GM21528 (cell line): ENCODE data around the gene PCMTD2.

Experiments used
- ATAC-seq: cut with Tn5 transposase; IDR thresholded peaks from one replicate; pipeline ENCODE4 v1.9.1; 2021; ENCODE audit warnings: mild to moderate bottlenecking, moderate library complexity; ENCODE audit not compliant: unreplicated experiment, low FRiP score

The PCMTD2 gene

DNA sequence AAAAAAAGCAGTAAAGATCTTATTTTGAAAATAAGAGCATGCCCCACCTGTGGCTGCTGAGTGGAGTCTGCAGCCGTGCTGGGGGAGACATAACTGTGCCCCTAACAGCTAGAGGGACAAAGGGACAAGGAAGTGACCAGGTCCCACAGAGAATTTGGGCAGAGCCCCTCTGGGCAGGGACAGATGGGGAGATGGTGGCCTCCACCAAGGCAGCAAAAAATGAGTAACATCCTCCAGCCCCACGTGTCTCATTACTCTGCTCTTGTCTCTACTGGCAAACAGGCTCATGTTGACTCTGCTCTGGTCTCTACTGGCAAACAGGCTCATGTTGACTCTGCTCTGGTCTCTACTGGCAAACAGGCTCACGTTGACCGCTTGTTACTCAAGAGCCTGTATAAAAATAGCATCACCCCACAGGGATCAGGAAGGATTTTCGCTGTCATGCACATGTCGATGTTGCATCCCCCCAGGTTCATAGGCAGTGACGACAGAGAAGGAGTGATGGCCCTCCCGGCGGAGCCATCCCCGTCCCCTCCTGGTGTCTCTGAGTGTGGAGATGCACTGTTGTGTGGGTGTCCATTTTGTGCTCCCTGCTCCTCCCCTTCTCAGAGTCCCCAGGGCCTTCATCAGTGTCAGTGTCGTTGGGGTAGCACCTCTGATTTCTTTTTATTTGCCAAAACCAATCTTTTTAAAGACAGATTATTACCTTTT lies 17.3 kb upstream of the PCMTD2 start:
- ATAC-seq = no peak

DNA sequence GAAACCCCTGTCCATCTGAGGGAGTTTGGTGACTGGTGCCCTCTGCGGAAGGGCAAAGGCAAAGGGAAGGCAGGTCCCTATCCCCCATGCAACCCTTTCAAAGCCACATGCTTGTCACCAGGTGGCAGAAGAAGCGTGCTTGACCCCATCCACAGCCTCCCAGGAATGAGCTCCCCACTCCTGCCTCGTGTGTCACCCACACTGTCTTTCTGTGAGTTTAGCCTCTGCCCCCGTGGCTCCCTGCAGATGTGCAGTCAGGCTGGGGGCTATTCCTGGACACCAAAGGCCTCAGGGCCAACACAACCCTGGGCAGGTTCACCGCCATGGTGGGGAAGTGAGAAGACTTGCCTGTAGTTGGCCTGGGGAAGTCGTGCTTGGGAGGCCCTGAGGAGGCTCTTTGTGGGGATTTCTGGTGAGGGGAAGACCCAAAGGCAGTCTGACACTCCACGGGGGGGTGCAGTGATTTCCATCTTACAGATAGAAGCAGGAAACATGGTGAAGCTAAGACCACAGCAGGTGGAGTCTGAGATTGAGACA lies 16.6 kb upstream of the PCMTD2 start:
- no peak for ATAC-seq

DNA sequence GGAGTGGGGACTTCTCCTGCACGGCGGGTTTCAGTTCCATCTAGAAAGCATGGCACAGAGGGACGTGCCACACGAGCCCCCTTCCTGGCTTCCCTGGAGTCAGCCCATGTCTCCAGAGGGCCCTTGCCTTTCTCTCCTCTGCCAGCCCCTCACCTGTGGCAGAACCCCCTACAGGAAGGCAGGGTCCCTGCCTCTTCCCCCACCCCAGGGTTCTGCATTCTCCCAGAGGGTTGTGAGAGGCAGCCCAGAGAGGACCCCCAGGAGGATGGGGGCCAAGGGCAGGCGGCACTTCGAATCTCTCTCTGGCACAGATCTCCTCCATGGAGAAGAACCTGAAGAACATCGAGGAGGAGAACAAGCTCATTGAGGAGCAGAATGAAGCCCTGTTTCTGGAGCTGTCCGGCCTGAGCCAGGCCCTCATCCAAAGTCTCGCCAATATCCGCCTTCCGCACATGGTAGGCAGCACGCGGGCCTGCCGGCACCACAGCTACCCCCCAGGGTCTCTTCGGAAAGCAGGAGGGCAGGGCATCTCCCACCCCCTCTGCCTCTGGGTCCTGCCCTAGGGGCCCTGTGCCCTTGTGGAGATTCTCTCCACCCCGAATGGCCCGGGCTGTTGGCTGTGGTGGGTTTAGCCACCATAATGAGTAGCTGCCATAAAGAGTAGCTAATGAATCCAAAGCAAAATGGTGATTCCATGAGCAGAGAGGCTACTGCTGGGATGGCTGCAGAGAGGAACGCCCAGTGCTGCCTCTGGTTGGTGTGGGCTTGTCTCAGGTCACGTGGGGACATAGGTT lies 15.9 kb upstream of the PCMTD2 start:
- ATAC-seq = no peak

DNA sequence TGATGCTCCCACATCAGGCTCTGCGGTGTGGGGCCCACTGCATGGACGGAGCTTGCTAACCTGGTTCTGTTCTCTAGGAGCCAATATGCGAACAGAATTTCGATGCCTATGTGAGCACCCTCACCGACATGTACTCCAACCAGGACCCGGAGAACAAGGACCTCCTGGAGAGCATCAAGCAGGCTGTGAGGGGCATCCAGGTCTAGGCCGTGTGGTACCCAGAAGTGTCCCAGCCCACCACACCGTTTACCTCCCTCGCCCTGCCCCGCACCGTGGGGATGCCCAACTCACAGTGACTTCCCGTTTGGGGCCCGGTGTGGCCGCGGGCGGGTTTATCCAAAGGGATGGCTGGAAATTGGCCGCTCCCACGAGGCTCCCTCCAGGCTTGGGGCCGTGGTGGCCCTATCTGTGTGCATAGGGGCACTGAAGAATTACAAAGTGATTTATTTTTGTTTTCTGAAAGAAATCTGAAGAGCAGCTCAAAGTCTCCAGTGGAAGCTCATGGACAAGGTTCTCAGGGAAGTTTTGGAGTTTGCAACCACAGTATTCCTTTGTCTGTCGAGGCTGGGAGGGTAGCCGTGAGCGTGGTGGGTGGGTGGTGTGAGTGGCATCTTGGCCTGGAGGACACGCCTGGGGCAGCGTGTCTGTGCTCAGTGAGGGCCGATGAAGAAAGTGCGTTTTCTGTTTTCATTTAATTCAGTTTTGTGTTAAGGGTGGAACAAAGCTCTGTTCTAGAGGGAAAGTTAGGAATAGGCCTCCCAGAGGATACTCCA lies 15.1 kb upstream of the PCMTD2 start:
- no peak for ATAC-seq

DNA sequence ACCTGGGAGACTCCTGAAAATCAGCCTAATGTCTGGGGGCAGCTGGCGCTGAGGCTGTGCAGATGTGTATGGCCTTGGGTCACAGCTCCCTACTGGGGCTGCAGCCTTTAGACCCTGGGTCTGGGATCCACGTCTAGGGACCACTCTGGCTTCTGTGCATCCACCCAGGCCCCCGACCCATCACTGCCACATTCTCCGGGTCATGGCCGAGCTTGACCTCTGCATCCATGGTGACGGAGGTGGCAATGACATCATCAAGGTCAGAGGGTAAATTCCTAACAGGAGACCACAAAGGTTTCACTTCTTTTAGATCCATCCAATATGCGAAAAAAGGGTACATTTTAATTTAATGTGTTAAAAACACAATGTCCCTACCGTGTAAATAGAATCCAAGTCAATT lies 14.5 kb upstream of the PCMTD2 start:
- ATAC-seq = no peak

- no peak for ATAC-seq
Observed at GRCh38 chr20:64242003-64242796, 13.3 kb upstream of the PCMTD2 start.

DNA sequence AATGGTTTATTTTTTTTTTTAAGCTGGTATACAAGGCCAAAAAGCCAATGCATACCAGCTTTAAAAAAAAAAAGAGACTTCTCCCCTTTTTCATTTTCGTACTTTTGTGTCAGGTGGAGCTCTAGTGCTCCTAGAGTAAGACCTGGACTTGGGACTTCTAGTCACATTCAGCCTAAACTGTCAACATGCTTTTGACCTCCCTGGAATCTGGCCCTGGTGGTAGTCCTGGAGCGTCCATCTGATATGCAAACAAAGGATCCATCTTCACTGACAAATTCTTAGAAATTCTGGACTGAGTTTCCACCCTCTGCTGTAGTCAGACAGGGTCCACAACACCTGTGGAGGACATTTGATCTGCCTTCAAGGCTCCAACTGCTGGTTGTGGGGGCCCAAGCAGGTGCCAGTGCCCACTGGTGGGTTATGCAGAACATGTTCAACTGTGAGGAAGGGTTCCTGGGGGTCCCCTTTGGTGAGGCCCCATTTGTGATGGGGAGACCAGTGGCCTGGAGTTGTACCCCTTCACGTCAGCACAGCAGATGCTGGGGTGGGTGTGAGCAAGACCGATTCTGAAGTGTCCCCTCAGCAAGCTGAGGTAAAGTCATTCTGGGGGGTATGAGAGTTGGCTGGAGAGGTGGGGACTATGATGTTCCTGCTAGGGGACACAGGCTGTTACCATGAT lies 12.6 kb upstream of the PCMTD2 start:
- no peak for ATAC-seq

- no peak for ATAC-seq
Observed at GRCh38 chr20:64244281-64244805, 11.2 kb upstream of the PCMTD2 start.

DNA sequence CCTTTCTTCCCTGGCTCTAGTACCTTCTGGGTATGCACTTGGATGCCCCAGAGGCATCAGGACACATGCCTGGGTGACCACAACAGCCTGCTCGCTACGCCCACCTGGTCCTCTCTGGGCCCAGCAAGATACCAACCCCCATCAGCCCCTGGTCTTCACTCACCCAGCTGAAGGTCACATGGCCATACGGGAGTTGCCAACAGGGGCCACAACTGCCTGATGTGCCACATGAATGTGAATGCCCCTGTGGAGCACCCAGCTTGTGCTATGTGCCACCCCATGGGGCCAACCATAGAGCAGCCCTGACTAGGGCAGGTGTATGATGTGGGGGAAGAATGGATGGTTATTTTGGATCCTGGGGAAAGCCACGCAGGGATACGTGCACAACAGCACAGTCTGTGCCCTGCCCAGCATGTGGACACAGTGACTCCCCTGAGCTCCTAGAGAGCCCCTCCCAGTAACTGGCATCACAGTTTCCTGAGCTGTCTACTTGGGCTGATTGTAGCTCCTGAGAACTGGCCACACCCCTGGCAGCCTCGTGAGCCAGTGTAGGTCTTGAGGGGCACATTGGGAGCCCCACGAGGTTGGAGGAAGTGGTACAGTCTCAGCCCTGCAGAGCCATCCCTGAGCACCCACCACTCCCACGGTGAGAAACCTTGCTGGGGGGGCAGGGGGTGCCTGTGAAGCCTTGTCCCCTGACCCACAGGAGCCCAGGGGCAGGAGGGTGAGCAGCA lies 10.5 kb upstream of the PCMTD2 start:
- no peak for ATAC-seq

DNA sequence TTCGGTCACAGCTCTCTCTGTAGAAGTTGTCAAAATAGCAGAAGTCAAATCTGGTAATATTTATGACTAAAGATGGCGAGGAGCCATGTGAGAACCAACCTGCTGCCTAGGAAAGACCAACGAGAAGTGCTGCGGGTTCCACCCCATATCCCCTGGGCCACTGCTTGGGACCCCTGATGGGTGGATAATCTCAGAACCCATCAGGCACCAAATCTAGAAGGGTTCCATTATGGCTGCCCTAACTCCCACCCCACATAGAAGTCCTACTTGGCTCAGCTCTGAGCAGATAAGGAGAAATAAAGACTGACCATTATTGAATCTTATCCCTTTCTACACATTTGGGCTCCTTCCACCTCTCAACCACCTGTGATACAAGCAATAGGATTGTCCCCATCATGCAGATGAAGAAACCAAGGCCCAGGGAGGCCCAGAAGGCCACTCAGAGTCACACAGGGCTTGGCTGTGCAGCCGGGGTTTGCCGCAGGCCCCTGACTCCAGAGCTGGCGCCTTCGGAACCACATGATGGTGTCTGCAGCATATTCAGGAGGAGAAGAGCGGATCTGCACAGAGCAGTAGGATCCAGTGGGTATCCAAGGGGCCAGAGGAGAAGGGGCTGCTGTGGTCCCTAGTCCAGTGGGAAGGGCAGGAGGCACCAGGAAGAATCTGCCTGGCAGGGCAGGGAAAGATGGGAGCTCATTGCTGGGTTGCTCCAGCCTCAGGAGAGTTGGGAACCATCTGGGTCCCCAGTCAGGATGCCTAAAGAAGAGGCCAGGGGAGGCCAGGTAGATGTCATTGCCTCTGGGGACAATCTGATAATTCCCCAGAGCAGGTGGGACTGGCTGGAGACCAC lies 9.6 kb upstream of the PCMTD2 start:
- no peak for ATAC-seq

- no peak for ATAC-seq
Observed at GRCh38 chr20:64246616-64247306, 8.8 kb upstream of the PCMTD2 start.

DNA sequence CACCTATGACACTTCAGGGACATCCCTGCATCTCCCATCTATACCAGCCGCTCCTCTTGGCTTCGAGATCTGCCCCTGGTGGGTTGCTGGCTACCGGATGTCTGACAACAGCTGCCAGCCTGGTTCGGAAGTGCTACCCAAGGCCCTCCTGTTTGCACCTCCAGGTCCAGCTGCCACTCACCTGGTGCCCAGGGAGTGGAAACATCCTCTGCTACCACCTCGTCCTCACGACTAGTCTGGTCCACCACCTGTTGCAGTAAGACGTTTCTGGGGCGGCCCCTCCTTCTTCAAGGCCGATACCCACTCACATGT lies 8.3 kb upstream of the PCMTD2 start:
- ATAC-seq = no peak

GRCh38 chr20:64247970-64248841 lies 7.3 kb upstream of the PCMTD2 start:
- ATAC-seq = no peak

- ATAC-seq = no peak
Observed at GRCh38 chr20:64250027-64250426, 5.5 kb upstream of the PCMTD2 start.

DNA sequence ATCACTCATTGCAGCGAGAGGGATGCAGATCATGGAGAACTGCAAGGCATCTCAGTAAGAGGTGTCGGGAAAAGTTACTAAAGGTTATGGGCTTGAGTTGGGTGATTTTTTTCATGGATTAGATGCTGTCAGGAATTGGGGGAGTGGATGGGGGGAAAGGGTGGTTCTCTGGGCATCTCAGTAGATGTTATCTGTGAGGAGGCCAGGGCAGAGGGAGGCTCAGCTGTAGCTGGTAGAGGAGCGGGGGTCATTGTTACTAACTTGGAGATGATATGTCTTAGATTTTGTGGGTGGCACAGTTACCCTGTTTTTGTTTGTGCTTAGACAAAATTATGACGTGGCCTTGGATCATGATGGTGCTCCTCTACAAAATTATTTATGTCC lies 2.6 kb upstream of the PCMTD2 start:
- no peak for ATAC-seq

- ATAC-seq = no peak
Observed at GRCh38 chr20:64253443-64253842, 2.1 kb upstream of the PCMTD2 start.

- no peak for ATAC-seq
Observed at GRCh38 chr20:64254156-64254555, 1.4 kb upstream of the PCMTD2 start.
